Ovary (tissue), 9 donors: Measurements from ENCODE around the gene NCAPH2. TPM values are rescaled to one million over a fixed set of nuclear protein-coding genes. Genes with fewer than 3 reads are reported as not detected.
A peak's percentile ranks its signal among the peaks of the same experiment; 100 is the strongest.

Source experiments
- DNase-seq, 5 donors: peaks; one replicate each; pipeline ENCODE4 v3.0.0-alpha.2; 2019 to 2020
- H3K27ac ChIP-seq, 2 donors: fragments of 200-600 bp; one replicate each; pipeline versions ENCODE4 v1.5.1 to v1.8.0; 2019 to 2022
- H3K27me3 ChIP-seq: fragments of 200-600 bp; one replicate; pipeline ENCODE4 v1.8.0; 2022
- H3K36me3 ChIP-seq: fragments of 200-600 bp; sonication (generic); one replicate; pipeline ENCODE4 v1.5.1; 2019
- H3K4me1 ChIP-seq: one replicate; pipeline ENCODE4 v1.8.1; 2013; ENCODE audit warnings: mild to moderate bottlenecking, moderate library complexity; ENCODE audit not compliant: insufficient read depth
- H3K4me3 ChIP-seq: fragments of 200-600 bp; sonication (generic); one replicate; pipeline ENCODE4 v1.5.1; 2017
- H3K9me3 ChIP-seq, 2 donors: fragments of 200-600 bp in 1 of 2; sonication (generic) in 1 of 2; one replicate each; pipeline versions ENCODE4 v1.5.1 to v1.8.1; 2013 to 2019; ENCODE audit warnings: mild to moderate bottlenecking in 1 of 2, moderate library complexity in 1 of 2
- CTCF ChIP-seq, 3 donors: fragments of 450-650 bp in 2 of 3; fragments of 200-600 bp in 1 of 3; IDR thresholded peaks; one replicate each; pipeline versions ENCODE4 v1.5.1 to v1.8.0; 2016 to 2022; ENCODE audit warnings: antibody characterized with exemption in 3 of 3, mild to moderate bottlenecking in 1 of 3
- EP300 ChIP-seq: sonication (generic); formaldehyde crosslinking; IDR thresholded peaks from one replicate; pipeline ENCODE4 v1.6.1; 2017; ENCODE audit warnings: antibody characterized with exemption
- POLR2A ChIP-seq: fragments of 450-650 bp; IDR thresholded peaks from one replicate; pipeline ENCODE4 v1.6.1; 2017; ENCODE audit warnings: antibody characterized with exemption, mild to moderate bottlenecking, moderate library complexity
- WGBS, 3 donors: extraction: QIAGEN DNeasy Blood & Tissue Kit in 1 of 3; methylation state at CpG; one replicate each; pipeline versions ENCODE4 v1.1.5 to v1.1.7; 2013 to 2017; 5-methylcytosine and 5-hydroxymethylcytosine counted together
- intact Hi-C, 4 donors: fragments of 100-400 bp; cut with DNase I; formaldehyde crosslinking; loops; one replicate each; pipeline versions ENCODE4 v1.11.0 to v1.15.1; 2022 to 2023
- polyA plus RNA-seq, 2 donors: library from polyadenylated mRNA; stranded (reverse); fragments of 200-250 nt in 1 of 2; fragments of 350-450 nt in 1 of 2; fragmentation: Illumina TruSeq in 1 of 2; extraction: RNeasy Lipid Tissue Mini Kit (QIAGEN cat#74804) in 1 of 2; gene quantifications; one replicate each; pipeline ENCODE4 v1.2.3, GENCODE V29; 2013 to 2014
- total RNA-seq, 7 donors: library from RNA; depleted of rRNA in 2 of 7; stranded (reverse); fragments of >200 nt in 2 of 7; fragmentation: NEBNext Ultra II Directional in 3 of 7; extraction: Animal tissue kit (Norgen Biotek cat#: 25700) in 3 of 7; gene quantifications; one replicate each; pipeline versions ENCODE4 v1.1.0 to v1.2.4, GENCODE V29; 2016 to 2023
- donor health status: DM: no; HTN: no; CAD: no; lungs with moderate emphysema.
- donor health status: DM: no; HTN: no; CAD: no.
- donor health status: Bipolar disorder and iron deficiency.
- donor health status: DM: yes; HTN: yes; CAD: no.
- donor health status: DM: no; HTN: no; CAD: no.
- donor health status: DM: yes; HTN: yes; CAD: no.

The NCAPH2 gene
- total and polyA plus RNA-seq, 9 donors, result 11.5 to 61.5 (median 49.0) TPM

GRCh38 chr22:50523806-50524675 lies 16.0 kb downstream of the NCAPH2 start:
- no peak overlapping the region for H3K27ac ChIP-seq
- intact Hi-C loops, result loop anchor here in 2 of 4 donors (10.0 kb wide), 2 partner anchors 269 to 279 kb away; partner anchors contain the start of genes HDAC10 (in 1 of the 2) and TUBGCP6 (in 1 of the 2)
- peak overlapping the region; percentile 55 for H3K4me3 ChIP-seq
- H3K36me3 ChIP-seq, result no peaks in the 10 kb centered on the region
- DNase-seq, result peak in 1 of 5 donors; percentile 38
- TF ChIP-seq POLR2A, result no peak
- no peak for TF ChIP-seq EP300
- no peak for TF ChIP-seq CTCF (IDR thresholded peaks at IDR 0.05)
- 73 to 80% (median 78%) methylated on average over 25 of the region's 25 CpGs for WGBS, 3 donors
- peaks cover 12% of the 10 kb centered on the region for H3K4me1 ChIP-seq
- H3K9me3 ChIP-seq, result no peaks in the 10 kb centered on the region
- no peaks in the 10 kb centered on the region for H3K27me3 ChIP-seq

GRCh38 chr22:50524676-50525103 lies 16.7 kb downstream of the NCAPH2 start:
- no peaks in the 10 kb centered on the region for H3K9me3 ChIP-seq
- 5 to 8% (median 7%) methylated on average over 19 of the region's 19 CpGs for WGBS, 3 donors
- no peaks in the 10 kb centered on the region for H3K27me3 ChIP-seq
- no peaks in the 10 kb centered on the region for H3K36me3 ChIP-seq
- DNase-seq, result no peak
- peak overlapping the region; percentile 55 for H3K4me3 ChIP-seq
- TF ChIP-seq EP300 (no peak), CTCF (IDR thresholded peaks at IDR 0.05) (no peak), POLR2A (no peak)
- peak overlapping the region in 1 of 2 donors; percentile 87 for H3K27ac ChIP-seq
- peaks cover 12% of the 10 kb centered on the region for H3K4me1 ChIP-seq
- intact Hi-C loops, result loop anchor here in 2 of 4 donors (10.0 kb wide), 2 partner anchors 270 to 280 kb away; partner anchors contain the start of genes HDAC10 (in 1 of the 2) and TUBGCP6 (in 1 of the 2)

DNA sequence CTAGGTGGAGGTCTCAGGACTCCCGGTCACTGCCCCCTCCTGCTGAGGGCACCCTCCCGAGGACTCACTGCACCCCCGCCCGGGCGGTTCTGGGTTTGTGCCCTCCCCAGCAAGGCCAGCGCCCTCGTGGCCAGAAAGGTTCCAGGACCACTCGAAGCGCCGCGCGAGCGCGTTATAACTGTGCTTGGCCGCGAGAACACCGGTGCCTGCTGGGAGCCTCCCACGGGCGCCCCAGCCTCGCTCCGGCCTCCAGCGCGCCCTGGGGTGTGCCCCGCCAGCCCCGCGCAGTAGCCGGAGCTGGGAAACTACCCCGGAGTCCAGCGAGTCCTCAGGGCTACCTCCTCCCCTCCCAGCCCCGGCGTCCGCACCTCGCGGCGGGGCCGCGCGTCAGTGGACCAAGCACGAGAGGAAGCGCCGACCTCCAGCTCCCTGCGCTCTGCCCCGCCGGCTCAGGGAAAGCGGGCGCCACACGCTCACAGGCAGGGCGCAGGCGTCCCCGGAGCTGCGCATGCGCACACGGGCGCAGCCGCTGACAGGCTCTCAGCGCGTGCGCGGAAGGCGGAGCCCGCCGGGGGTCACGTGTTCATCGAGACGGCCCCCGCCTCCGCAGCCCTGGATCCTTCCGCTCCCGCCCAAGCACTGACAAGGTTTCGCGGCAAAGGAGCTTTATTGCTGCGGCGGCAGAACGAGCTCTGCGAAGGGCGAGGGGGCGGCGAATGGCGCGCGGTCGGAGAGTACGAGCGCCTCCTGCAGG lies 17.3 kb downstream of the NCAPH2 start, which contains the start of gene SCO2:
Gene SCO2, minus strand, starts transcription at position 495 of the 754 bp plus-strand sequence. CDS start 1,187 bp downstream, outside the sequence.
- Histone ChIP-seq H3K4me3 (peak within 1 kb of the TSS; percentile 55), H3K27me3 (no peaks in the 10 kb centered on the region), H3K9me3 (no peaks in the 10 kb centered on the region), H3K36me3 (no peaks in the 10 kb centered on the region), H3K27ac (peak within 1 kb of the TSS; percentile 29 to 87), H3K4me1 (peaks cover 13% of the 10 kb centered on the region)
- TF ChIP-seq POLR2A (peak; percentile 56), CTCF (IDR thresholded peaks at IDR 0.05) (peak; percentile 14 to 65 (median 58)), EP300 (no peak)
- WGBS, 3 donors, result 0% methylated on average over 56 to 84 of the region's 84 CpGs
- peak; percentile 96 to 98 (median 98) for DNase-seq
- intact Hi-C loops, result loop anchor here in 2 of 4 donors (10.0 kb wide), 2 partner anchors 270 to 280 kb away; partner anchors contain the start of genes HDAC10 (in 1 of the 2) and TUBGCP6 (in 1 of the 2)

- peak overlapping the region; percentile 55 for H3K4me3 ChIP-seq
- intact Hi-C loops, result loop anchor here in 2 of 4 donors (10.0 kb wide), 2 partner anchors 271 to 281 kb away; partner anchors contain the start of genes HDAC10 (in 1 of the 2) and TUBGCP6 (in 1 of the 2)
- peaks cover 17% of the 10 kb centered on the region for H3K4me1 ChIP-seq
- no peak for DNase-seq
- WGBS, 3 donors, result 0% methylated on average over 3 to 33 of the region's 33 CpGs
- peak overlapping the region; percentile 29 to 87 for H3K27ac ChIP-seq
- no peaks in the 10 kb centered on the region for H3K9me3 ChIP-seq
- TF ChIP-seq CTCF (IDR thresholded peaks at IDR 0.05) (no peak), POLR2A (no peak), EP300 (no peak)
- H3K36me3 ChIP-seq, result no peaks in the 10 kb centered on the region
- no peaks in the 10 kb centered on the region for H3K27me3 ChIP-seq
Observed at GRCh38 chr22:50525858-50526107, 17.8 kb downstream of the NCAPH2 start.
